NT2/D1 (cell line): ENCODE results near the gene ZDHHC5.

ENCODE experiments used
- YY1 ChIP-seq: IDR thresholded peaks from 2 replicates; pipeline ENCODE4 v1.6.1; 2011; ENCODE audit not compliant: insufficient read length, insufficient read depth
- ZNF274 ChIP-seq: IDR thresholded peaks from 2 replicates; pipeline ENCODE4 v1.6.1; 2011; ENCODE audit warnings: mild to moderate bottlenecking, low read depth, low read length

DNA sequence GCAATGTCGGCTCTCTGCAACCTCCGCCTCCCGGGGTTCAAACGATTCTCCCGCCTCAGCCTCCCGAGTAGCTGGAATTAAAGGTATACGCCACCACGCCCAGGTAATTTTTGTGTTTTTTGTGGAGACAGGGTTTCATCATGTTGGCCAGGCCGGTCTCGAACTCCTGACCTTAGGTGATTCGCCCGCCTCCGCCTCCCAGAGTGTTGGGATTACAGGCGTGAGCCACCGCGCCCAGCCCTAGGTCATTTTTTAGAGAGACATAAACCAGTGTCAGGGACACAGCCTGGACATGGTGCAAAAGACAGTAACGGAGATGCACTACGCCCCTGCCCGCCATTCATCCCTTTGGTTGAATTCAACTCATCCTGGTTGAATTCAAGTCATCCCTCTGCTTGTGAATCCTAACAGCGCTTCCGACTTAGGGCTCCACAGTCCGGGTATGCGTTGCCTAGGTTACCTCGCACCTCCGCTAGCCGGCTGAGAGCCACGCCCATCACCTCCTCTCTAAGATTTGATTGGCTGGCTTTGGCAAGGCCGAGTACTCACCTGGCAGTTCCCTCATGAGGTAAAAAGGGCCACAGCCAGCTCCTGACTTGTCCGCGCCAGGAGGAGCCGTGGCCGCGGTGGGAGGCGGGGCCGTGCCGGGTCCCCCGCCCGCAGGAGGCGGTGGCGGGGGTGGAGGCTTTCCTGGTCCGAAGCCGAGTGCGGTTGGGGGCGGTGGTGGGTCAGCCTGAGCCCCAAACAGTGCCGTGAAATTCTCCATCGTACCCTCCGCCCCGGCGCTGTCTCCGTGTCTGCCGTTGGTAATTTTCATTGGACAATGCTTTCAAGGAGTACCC is 43.7 kb downstream of the ZDHHC5 start, which contains the start of gene MED19:
- TF ChIP-seq ZNF274 (no peak), YY1 (no peak)
